ENCODE data around the gene HOXD3. TPM values are rescaled to one million over a fixed set of nuclear protein-coding genes. Genes with fewer than 3 reads are reported as not detected.

Gene HOXD3
- total RNA-seq, 1 donor from 2014 or later: 25.4 TPM

DNA sequence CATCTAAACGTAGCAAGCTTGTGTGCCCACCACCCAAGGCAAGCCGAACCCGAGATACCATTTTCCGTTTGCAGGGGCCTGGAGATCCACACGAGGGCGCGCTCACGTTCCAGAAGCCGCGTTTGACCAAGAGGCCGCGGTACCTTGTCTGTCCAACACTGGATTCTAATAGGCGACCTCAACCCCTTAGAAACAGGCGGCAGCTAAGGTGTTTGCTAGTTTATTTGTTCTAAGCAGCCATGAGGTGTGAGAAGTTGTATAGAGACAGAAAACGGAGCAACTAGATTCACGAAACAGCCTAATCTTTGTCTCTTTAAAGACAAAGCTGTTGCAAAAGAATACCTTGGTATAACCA, 45.8 kb upstream of the HOXD3 start:
- H3K4me1 Mint-ChIP-seq (ENCODE audit: unreplicated experiment): peaks cover 3% of the 10 kb centered on the region
- H3K9me3 Mint-ChIP-seq: no peaks in the 10 kb centered on the region
- H3K27me3 Mint-ChIP-seq: peaks cover 92% of the 10 kb centered on the region
- H3K27ac Mint-ChIP-seq: peak overlapping the region; percentile 81
- peak; percentile 79 for DNase-seq (ENCODE audit: extremely low spot score, unreplicated experiment)
- H3K4me3 Mint-ChIP-seq: peak overlapping the region; percentile 56
- H3K36me3 Mint-ChIP-seq: no peaks in the 10 kb centered on the region
- TF ChIP-seq, protein P1, sequence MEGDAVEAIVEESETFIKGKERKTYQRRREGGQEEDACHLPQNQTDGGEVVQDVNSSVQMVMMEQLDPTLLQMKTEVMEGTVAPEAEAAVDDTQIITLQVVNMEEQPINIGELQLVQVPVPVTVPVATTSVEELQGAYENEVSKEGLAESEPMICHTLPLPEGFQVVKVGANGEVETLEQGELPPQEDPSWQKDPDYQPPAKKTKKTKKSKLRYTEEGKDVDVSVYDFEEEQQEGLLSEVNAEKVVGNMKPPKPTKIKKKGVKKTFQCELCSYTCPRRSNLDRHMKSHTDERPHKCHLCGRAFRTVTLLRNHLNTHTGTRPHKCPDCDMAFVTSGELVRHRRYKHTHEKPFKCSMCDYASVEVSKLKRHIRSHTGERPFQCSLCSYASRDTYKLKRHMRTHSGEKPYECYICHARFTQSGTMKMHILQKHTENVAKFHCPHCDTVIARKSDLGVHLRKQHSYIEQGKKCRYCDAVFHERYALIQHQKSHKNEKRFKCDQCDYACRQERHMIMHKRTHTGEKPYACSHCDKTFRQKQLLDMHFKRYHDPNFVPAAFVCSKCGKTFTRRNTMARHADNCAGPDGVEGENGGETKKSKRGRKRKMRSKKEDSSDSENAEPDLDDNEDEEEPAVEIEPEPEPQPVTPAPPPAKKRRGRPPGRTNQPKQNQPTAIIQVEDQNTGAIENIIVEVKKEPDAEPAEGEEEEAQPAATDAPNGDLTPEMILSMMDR (conservative IDR thresholded peaks at IDR 0.05): peak; percentile 82

DNA sequence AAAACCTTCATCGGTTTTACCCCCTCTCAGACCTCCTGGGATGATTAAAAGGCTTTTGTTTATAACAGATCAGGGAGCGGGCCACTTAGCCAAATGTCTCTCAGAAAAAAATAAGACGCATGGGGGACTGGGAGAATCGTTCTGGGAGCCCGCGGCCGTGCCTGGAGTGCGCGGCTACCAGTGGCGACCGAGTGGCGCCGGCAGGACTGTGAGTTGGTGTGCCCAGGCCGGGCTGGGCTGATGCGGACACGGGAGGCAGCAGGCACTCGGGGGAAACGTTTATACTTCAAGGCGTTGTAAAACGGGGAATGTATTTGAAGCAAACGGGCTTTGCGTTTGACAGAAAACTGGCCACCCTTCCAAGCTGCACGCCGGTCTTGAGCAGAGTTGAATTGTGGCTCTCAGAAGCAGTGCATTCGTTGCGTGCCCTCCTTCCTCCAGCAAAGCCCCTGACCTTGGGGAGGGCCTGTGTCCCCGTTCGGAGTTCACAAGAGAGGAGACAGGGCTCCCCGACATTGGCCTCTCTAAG, 45.2 kb upstream of the HOXD3 start:
- DNase-seq (ENCODE audit: extremely low spot score, unreplicated experiment): peak; percentile 59
- TF ChIP-seq, protein P1 (conservative IDR thresholded peaks at IDR 0.05): no peak

DNA sequence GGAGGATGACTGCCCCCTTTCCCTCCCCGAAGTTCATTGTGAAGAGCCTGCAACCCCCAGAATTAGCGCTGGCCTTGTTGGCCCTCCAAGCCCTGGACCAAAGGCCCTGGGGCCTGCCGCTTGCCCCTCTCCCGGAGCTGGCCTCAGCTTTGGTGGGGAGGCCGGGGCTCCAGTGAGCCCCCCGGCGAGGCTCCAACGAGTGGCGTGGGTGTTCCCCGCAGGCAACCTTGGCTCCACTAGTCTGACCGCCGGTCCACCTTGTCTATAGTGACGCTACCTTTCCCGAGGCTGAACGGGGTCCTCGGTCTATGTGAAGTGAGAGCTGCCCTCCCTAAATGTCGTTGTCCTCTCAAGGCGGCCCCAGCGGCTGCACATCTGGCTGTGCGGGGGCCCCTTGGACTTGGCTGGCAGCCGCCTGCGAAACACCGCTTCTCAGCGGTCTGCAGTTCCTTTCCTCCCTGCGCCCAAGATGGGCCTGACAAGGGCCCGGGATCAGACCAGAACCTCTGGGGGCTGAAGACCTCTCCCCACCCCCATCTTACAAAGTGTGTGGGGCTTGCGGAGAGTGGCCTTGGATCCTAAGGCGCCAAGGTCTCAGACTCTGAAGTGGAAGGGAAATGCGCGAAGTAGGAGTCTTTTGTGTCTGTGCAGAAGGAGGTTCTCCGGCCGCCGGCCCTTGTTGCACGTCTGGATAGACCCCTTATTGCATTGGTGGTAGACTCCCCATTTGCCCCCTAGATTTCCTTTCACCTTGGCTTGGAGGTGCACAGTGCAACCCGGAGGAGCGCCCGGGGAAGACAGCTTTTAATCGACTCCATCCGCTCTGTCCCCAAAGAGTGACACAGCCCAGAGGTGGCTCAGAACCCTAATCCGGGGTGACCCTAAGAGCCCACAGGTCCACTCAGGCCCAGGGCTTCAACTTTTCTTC, 44.5 kb upstream of the HOXD3 start:
- Mint-ChIP-seq H3K4me1 (ENCODE audit: unreplicated experiment) (no peaks in the 10 kb centered on the region), H3K9me3 (peaks cover 6% of the 10 kb centered on the region), H3K27ac (no peak overlapping the region), H3K4me3 (no peak overlapping the region), H3K27me3 (peaks cover 96% of the 10 kb centered on the region), H3K36me3 (peaks cover 5% of the 10 kb centered on the region)
- peak; percentile 67 for DNase-seq (ENCODE audit: extremely low spot score, unreplicated experiment)
- TF ChIP-seq, protein P1 (conservative IDR thresholded peaks at IDR 0.05): no peak

More for the DNA sequence above, 45.2 kb upstream of the HOXD3 start:
- H3K4me3 Mint-ChIP-seq: peak overlapping the region; percentile 7
- H3K9me3 Mint-ChIP-seq: peaks cover 4% of the 10 kb centered on the region
- peaks cover 3% of the 10 kb centered on the region for H3K36me3 Mint-ChIP-seq
- peaks cover 95% of the 10 kb centered on the region for H3K27me3 Mint-ChIP-seq
- no peak overlapping the region for H3K27ac Mint-ChIP-seq
- no peaks in the 10 kb centered on the region for H3K4me1 Mint-ChIP-seq (ENCODE audit: unreplicated experiment)

DNA sequence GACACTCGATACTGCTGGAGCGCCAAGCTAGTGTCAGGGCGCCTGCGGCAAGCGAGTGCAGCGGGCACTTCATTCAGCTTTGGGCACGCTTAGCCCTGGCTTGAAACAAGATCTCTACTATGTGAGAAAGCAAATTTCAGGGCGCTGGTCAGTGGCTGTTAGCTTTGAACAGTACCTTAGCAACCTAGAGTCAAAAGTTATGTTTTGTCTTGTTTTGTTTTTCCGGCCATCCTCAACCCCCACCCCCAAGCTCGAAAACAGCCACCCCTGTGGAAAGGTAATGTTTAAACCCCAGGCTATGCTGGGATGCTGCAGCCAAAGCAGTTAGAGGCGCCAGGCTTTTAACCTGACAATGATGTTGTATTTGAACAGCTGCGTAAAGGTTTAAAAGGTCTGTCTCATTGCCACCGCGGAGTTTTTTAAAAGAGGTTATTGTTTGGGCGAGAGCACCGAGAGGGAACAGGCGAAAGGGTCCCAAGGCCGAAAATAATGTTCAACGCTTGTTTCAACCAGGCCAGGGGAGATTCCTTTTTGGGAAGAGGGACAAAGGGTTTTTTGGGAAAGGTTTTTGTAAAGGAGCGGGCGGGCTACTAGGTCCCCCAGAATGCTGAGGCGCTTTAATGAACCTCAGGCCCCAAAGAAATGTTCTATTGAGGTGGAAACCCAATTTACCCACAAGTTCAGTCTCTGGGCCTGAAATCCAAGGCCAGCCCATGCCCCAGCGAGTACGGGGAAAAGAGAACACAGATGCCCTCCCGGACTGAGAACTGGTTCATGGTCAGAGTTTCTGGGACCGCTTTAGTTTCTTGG, 42.8 kb upstream of the HOXD3 start:
- no peak overlapping the region for H3K4me3 Mint-ChIP-seq
- H3K27ac Mint-ChIP-seq: peak overlapping the region; percentile 18
- H3K27me3 Mint-ChIP-seq: peaks cover 99% of the 10 kb centered on the region
- no peak for DNase-seq (ENCODE audit: extremely low spot score, unreplicated experiment)
- H3K9me3 Mint-ChIP-seq: peaks cover 6% of the 10 kb centered on the region
- TF ChIP-seq, protein P1 (conservative IDR thresholded peaks at IDR 0.05): no peak
- H3K4me1 Mint-ChIP-seq (ENCODE audit: unreplicated experiment): no peaks in the 10 kb centered on the region
- H3K36me3 Mint-ChIP-seq: peaks cover 5% of the 10 kb centered on the region

DNA sequence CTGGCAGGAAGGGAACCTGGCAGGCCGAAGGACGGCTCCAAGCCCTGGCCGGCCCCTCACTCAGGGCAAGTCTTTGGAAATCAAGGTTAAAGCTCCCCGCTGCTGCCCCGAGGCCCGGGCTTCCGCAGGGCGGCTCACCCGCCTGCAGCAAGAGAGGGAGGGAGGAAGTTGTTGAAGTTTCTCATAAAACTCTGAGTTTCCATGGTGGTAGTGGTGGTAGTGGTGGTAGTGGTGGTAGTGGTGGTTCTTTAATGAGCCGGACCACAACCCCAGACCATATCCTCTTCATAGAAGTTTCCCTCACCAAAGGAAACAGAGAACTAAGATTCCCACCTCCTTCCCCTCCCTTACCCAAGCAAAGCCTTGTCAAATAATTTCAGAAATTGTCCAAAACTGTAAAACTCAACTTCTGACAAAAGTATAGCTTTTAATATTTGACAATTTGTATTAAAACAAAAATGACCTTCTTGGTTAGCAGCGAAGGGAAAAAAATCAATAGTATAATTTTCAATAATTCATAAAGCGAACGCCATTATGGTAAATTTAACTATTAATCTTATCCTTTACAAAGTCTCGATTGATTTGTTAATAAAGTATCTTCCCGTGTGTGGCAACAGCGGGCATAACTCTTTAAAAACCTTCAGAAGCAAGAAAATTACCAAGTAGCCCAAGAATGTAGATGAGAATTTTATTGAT, 42.0 kb upstream of the HOXD3 start:
- DNase-seq (ENCODE audit: extremely low spot score, unreplicated experiment): peak; percentile 54
- H3K9me3 Mint-ChIP-seq: peaks cover 6% of the 10 kb centered on the region
- TF ChIP-seq, protein P1 (conservative IDR thresholded peaks at IDR 0.05): no peak
- no peak overlapping the region for H3K4me3 Mint-ChIP-seq
- peaks cover 9% of the 10 kb centered on the region for H3K36me3 Mint-ChIP-seq
- H3K27me3 Mint-ChIP-seq: peaks cover 99% of the 10 kb centered on the region
- no peaks in the 10 kb centered on the region for H3K4me1 Mint-ChIP-seq (ENCODE audit: unreplicated experiment)
- no peak overlapping the region for H3K27ac Mint-ChIP-seq
